Central memory CD4-positive, alpha-beta T cell (primary cell): ENCODE data around the gene TGFBR2.

ENCODE experiments used
- DNase-seq: peaks from one replicate; pipeline ENCODE4 v3.0.0; 2022

The TGFBR2 gene

DNA sequence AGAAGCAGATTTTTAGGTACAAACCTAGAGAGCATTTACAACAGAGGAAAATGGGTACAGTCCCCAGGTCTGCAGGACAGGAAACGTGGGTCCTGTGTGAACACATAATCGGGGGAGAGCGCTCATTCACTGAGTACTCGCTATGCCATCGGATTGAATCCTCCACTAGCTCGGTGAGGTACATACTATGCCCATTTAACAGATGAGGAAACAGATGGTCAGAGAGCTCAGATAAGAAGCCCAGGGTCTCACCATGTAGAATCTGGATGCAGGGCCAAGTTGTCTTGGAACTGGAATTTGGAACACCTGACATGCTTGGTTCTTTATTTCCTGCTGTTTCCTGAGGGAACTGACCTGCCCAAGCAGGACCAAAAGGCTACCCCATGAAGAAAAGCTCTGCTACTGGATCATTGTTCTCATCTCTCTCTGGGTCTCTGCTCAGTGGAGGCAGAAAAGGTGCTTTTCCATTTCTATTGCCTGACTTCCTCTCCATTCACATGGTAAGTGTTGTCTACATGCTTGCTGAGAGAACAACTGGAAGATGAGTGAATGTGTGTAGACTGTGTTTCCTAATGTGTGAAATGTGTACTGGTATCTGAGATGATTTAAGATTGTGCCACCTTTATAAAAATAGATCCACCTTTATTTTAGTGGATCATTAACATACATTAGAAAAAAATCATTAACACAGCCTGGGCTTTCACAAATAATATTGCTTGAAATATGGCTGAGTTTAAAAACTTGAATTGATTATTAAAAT lies 89.1 kb downstream of the TGFBR2 start:
- DNase-seq, result no peak

DNA sequence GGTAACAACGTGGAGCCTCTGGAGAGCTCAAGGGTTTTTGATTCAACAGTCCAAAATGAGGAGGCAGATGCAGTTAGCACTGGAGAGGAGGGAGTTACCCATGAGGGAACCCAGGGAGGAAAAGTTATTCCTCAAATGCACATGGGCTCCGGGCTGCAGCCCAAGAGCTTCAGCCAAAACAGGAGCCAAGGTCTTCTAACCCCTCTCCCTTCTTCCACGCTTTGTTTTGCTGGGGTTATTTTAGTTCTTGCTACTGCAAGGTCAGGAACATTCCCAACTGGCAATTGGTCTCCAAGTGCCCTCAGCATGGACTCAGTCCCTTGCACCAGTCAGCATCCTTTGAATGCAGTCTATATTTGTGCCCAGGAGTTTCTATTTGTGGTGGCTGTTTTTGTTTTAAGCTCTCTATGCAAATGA lies 90.0 kb downstream of the TGFBR2 start:
- DNase-seq, result no peak

DNA sequence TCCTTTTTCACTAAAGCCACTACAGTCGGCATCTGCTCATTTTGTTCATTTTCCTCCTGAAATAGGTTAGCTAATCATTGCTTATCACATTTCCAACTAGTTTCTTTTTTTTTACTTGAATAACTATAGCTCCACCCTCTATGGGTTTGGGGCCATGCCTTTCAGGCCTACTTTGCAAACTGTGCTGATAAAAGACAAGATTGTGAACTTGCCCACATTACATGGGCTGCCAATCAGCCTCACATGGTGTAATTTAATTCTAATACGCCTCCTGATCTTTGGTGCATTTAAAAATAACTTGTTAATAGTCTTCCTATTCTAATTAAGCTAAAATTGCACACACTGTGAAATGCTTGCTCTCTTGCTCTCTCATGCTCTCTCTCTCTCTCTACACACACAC lies 90.5 kb downstream of the TGFBR2 start:
- DNase-seq, result no peak

DNA sequence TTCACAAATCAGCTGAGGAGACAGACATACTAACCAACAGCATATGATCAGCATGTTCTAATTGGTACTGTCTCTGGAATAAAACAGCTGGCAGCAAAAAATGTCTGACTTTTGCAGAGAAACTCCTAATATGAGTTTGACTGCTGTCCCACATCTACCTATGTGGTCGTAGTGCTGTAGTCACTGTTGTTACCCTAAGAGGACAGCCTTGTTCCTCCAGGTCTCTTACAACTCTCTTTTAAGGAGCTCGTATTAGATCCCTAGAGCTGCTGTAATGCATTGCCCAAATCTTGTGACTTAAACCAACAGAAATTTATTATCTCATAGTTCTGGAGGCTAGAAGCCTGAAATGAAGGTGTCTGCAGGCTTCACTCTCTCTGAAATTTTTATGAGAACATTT lies 92.1 kb downstream of the TGFBR2 start:
- DNase-seq, result no peak

DNA sequence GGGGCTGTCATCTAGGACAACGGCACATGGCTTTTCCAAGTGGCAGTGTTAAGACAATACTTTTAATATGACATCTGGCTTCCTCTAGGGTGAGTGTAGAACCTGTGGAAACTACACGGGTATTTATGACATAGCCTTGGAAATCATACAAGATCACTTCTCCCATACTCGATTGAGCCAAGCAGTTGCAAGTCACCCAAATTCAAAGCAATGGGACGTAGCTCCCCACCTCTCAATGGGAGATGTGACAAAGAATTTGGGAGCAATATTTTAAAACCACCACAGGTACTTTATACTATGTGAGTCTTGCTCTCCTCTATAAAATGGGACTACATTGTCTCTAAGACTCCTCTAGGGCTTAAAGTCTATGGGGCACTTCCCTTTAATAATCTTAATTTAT lies 93.5 kb downstream of the TGFBR2 start:
- DNase-seq, result no peak

DNA sequence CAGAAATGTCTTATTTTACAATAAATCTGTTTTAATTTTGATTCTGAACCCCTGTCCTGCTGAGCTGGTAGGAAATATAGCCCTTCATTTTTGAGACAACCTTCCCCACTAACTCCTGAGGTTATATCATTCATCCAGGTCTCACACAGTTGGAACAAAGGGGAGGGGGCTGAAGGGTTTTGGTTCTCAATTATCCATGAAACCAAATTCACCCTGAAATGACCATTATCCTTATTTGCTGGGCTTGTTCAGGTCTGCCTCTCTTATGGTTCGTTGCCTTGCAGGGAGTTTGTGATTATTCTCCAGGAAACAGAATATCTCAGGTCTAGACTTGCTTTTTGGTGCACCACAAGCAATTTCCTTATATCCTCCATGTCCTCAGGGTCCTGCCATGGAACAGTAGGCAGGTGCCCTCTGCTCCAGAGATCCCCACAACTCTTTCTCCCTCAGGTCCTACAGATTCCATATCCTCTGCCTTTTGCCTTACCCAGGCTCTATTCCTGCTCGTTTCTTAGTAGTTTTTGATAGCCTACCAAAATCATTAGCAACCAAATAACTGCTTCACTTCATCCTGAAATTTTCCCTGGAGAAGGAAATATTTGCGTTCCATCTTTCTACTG lies 94.4 kb downstream of the TGFBR2 start:
- DNase-seq, result no peak

DNA sequence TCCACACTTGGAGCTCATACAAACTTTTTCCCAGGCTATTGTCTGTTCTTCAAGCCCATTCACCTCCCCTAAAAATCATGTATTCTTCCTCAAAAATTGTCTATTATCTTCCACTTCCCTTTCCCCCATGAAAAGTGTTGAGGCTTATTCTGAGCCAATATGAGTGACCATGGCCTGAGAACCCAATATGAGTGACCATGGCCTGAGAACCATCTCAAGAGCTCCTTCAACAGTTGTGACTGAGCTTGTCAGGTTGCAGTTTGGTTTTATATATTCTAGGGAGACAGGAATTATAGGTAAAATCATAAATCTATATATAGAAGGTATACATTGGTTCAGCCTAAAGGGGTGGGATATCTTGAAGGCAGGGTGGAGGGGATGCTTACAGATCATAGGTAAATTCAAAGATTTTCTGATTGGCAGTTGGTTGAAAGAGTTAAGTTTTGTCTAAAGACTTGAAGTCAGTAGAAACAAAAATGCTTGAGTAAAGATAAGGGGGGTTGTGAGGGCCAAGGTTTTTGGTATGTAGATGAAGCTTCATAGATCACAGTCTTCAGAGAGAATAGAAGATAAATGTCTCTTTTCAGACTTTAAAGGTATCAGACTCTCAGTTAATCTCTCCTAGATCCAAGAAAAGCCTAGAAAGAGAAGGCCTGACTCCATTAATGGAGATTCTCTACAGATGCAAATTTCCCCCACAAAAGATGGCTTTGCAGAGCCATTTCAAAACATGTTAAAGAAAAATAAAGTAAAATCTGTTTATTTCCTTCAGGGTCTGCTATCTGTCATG lies 95.8 kb downstream of the TGFBR2 start:
- DNase-seq, result no peak

DNA sequence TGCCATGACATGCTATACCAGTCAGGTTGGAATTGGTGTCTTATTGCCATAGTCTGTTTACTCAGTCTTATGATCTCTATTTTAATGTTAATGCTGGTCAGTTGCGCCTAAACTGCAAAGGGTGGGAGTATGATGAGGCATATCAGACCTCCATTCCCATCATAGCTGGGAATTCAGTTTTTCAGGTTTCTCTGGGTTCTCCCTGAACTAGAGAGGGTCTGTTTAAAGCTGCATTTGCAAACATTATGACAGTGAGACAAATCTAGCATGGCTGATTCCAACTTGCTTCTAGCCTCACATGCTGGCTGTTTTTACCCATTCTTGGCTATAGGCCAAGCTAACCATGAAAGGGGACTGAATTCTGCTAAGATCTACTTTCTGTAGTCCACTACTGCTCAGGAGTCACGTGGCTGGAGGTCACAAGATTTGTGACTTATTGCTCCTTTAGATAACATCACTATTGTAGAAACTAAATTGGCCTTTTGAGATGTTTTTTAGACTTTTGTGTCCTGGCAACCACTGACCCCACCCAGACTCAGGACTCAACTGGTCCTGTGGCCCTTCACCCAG lies 96.5 kb downstream of the TGFBR2 start:
- no peak for DNase-seq

DNA sequence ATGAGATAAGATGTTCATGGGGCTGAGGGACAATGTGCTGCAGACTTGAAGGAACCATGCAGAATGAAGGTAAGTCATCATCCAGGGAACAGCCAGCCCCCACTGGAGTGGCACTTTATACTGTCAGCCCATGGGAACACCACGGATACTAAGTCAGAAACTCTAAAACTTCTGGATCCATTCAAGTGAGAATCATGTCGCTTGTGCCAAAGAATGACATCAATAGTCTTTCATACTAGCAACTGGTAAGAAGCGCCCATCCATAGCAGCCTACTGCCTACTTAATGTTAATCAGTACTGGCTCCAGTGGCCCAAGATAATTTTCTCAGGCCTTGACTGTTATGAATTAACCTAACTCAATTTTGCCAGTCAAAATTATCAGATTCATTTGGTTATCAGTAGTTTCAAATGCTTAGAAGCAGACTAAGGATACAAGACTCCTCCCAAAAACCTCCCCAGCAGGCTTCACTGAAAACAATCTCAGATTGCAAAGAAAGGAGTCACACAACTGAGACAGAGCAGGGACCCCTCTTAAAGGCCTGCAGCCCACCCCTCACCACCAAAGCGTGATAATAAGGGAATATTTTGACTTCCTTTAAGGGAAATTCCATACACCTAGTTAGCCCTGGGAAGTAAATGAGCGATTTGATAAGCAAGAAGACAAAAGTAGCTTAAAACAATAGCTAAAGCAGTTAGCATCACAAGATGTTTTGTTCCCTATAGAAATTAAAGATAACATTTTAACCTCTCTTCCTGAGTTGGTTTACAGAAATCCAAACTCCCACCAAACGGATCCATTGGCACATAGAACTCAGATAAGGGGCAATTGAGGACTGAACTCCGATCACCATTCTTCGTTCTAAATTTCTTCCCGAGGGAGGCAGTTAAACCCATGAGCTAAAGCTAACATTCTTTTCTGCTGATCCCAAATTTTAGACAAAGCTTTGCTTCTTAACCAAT lies 98.8 kb downstream of the TGFBR2 start:
- no peak for DNase-seq

DNA sequence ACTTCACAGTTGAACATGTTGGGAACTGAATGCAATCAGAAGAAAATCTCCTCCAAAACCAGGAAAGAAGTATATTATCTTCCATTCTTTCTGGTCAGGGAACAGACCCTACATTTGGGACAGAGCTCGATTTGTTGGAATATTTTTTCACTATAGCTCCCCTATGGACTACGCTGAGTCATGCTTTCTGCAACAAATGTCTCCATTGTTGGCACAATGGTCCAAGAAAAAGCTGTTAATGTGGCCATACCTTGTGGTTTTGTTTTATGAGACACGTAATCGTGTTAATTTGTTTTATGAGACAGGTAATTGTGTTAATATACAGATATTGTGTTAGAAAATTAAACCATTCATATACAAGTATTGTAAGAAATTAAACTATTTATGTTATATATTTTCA lies 101.4 kb downstream of the TGFBR2 start:
- DNase-seq, result no peak

DNA sequence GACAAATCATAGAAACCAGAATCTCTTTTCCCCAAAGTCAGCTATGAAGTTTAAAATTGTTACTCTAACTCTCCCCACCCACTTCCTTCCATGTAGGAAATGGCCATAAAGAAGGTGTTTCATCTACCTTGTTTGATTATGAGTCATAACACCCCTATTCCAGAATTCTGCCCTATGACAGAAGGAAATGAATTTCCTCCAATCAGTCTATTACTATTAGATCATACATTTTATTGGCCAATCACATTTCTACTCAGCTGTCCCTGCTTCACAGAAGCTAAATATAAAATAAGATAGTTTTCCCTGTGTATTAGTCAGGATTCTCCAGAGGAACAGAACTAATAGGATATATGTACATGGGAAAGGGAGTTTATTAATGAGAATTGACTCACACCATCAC lies 102.1 kb downstream of the TGFBR2 start:
- no peak for DNase-seq

DNA sequence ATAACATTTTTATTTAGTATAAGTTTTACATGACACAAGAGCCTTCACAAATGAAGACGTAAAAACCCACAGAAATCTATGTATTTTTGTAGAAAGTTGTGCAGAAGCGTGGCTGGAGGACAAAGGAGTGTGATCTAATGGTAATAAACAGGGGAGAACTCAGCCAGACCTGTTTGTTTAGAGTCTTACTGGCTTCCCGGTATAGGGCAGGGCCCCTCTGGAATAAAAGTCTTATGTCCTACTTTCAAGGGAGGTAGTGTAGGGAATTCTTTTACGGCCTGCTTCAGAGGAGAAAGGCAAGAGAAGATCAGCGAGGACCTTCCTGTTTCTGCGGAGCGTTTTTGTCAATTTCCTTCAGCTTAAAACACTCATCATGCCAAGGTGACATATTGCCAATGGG lies 103.6 kb downstream of the TGFBR2 start:
- DNase-seq, result no peak

DNA sequence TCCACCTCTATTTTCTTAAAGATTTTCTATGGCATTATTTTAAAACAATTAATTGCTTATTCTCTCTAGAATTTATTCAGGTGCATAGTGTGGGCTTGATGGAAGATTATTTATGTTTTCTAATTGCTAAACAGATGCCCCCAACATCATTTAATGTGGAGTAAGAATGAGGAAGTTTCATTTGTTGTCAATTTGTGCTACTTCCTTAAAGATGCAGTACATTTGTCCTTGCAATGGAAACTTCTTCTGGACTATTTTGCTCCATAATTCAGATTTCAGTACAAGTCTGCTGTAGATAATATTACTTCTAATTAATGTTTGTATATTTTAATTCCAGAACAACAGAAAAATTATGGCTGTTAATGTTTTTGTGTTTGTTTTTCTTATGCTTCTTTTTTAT lies 104.8 kb downstream of the TGFBR2 start:
- no peak for DNase-seq

DNA sequence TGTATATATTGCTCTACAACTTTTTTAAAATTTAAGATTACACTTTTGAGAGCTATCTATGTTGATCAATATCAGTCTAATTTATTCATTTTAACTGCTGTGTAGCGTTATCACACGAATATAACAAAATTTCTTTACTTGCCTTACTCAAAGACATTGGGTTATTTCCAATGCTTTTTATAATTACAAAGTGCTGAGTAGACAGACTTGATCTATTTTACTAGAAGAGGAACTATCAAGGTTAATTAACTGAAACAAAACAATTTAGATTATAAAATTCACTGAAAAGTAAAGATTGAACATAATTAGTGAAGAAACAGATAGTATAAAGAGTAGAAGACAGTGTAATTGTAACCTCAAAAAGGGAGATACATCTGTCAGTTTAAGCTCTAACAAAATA lies 105.5 kb downstream of the TGFBR2 start:
- DNase-seq, result no peak

DNA sequence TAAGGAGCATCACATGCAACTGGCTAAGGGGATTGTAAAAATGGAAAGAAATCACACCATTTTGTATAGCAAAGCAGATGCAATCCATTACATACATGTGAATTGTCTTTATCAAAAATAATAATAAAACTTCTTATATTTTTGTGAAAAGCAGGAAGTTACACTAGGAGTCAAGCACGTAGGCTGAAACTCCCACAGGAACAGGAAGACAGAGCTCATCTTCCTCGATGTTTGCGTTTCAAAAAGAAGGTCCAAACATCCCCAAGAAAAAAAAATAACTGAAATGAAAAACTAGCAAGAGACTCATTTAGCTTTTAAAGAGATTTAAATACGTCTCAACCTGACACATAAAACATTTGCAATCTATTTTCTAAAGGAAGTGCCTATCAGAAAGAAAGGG lies 106.6 kb downstream of the TGFBR2 start:
- no peak for DNase-seq

DNA sequence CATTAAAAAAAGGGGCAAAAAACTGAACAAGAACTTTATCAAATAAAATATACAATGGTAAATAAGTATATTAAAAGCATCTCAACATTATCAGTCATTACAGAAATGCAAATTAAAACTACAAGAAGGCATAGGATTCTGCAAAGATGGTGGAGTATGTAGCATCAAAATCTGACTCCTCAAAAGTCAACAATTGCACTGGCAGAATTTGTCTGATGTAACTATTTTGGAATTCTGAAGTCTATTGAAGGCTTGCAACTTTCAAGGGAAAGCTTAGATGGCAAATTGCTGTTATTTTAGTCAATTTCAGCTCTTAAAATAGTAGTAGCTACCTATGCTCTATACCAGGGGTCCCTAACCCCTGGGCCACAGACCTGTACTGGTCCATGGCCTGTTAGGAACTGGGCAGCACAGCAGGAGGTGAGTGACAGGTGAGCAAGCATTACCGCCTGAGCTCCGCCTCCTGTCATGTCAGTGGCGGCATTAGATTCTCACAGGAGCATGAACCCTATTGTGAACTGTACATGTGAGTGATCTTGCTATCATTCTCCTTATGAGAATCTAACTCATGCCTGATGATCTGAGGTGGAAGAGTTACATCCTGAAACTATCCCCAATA lies 107.6 kb downstream of the TGFBR2 start:
- no peak for DNase-seq

DNA sequence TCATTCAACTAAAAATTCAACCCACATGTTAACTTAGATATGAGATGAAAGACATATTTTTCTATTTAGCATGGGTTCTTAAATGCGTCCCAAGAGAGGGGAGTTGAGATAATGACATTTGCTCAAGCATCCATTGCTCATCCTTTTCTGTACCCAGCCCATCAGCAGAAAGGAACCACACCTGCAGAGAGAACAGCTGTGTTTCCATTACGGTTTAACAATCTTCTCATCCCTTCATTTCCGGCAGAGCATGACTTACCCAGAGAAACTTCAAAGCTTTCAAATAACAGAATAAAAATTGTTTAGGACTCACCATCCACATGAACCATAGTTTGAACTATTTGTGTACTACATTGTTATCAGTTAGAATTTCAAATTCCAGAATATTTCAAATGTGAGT lies 113.1 kb downstream of the TGFBR2 start:
- no peak for DNase-seq

DNA sequence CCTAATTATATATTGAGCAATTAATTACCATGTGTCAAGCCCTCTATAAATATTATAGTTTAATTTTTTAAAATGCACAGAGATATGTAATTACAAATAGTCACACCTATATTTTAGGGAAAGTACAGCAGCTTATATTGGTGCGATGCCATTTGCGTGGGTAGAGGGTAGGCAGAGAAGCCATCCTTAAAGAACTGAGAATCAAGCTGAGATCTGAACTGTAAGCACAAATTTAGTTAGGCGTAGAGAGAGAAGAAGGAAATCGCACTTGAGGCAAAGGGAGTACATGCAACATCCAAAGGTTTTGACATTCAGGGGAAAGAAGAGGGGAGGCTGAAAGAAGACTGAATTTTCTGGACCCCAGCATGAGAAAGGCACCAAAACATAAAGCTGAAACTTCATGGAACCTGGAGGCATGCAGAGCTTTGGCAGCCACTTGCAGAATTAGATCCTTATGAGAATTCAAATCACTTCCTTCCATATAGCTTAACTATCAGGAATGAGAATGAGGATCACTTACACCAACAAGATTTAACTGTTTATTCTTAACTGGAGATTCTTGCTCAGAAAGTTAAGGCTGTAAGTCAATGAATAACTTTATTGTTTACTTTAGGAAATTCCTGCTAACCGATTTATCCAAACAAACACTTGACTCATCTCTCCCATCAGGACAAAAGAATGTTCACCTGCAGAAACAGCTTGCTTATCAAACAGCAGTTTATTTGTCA lies 114.3 kb downstream of the TGFBR2 start:
- DNase-seq, result no peak

DNA sequence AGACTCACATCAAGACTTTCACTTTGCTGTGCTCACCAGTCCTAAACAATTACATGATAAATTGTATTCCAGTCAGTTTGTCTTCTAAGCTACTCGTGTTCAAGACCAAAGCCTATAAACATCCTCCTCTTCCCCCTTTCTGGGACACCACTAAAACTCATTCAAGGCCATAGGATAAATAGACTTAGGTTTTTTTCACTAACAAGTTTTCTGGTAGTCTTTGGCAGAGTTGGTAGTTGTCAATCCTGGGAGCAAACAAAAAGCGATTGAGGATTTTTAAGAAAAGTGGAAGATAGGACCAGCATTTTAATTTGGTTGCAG lies 114.9 kb downstream of the TGFBR2 start:
- no peak for DNase-seq

DNA sequence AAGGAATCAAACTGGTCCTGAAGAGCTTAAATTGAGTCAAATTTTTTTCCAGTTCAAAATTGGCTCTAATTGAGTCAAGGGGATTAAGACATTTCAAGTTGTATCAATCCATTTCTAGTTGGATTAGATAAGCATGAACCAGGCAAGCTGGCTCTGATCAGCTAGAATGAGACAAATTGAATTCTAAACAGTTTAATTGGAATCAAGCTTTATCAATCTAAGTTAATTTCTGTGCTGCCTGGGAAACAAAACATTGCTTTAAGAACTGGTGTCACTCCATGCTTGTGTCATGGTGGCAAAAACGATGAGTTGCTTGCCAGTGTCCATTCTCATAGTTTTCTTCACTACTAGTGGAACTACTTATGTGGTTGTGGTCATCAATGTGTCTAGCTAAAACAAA lies 116.8 kb downstream of the TGFBR2 start:
- no peak for DNase-seq

DNA sequence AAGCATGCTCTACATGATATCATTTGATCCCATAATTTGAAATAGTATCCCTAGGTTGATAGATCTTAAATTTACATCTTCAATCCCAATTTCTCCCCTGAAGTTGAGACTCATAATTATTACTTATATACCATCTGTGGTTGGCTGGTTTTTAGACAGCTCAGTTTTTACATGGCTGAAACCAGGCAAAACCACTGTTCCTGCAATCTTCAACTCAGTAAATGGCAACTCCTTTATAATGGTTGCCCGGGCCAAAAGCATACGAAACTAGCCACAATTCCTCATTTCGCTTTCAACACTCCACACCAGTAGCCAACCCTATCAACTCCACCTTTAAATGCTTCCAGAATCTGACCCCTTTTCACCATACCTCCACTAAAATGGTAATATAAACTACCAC lies 118.5 kb downstream of the TGFBR2 start:
- DNase-seq, result no peak

DNA sequence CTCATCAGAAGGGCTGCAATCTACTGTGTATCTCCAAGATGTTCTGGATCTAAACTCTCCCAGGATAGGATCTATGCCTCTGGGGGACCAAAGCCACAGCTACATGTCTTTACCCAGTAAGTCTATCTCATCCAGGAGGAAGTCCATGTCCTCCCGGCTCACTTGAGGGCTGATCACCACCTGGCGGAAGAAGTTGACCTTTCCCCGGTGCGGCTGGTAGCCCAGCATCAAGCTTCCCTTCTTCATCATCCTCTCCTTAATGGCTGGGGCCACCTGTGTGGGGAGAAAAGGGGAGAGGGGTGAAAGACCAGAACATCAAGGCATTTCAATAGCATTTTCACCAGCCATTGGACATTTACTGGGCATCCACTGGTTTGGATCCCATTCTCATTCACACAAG lies 121.7 kb downstream of the TGFBR2 start:
- DNase-seq, result no peak
